ENCODE results near the gene FAM83B.

DNA sequence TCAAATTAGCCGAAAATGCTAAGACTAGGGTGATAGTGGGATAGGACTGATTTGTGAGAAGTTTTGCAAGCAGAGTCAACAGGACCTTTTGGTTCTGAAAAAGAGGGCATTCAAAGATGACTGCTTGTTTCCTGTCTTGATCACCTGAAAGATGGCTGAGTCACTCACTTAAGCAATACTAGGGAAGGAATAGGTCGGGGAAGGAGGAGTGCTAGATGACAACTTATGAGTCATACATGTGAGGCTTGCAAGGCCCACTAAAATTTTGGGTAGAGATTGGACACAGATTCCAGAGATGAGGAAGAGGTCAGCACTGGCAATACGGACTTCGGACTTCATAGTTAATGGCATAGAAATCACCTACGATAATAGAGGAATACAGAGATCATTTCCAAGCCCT, 89.2 kb downstream of the FAM83B start:
- TF ChIP-seq, protein P1, sequence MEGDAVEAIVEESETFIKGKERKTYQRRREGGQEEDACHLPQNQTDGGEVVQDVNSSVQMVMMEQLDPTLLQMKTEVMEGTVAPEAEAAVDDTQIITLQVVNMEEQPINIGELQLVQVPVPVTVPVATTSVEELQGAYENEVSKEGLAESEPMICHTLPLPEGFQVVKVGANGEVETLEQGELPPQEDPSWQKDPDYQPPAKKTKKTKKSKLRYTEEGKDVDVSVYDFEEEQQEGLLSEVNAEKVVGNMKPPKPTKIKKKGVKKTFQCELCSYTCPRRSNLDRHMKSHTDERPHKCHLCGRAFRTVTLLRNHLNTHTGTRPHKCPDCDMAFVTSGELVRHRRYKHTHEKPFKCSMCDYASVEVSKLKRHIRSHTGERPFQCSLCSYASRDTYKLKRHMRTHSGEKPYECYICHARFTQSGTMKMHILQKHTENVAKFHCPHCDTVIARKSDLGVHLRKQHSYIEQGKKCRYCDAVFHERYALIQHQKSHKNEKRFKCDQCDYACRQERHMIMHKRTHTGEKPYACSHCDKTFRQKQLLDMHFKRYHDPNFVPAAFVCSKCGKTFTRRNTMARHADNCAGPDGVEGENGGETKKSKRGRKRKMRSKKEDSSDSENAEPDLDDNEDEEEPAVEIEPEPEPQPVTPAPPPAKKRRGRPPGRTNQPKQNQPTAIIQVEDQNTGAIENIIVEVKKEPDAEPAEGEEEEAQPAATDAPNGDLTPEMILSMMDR (conservative IDR thresholded peaks at IDR 0.05) = no peak
- TF ChIP-seq EZH2 (IDR thresholded peaks at IDR 0.05; ENCODE audit: low read depth) = no peak
